ENCODE measurements around the gene RPL10A.

The RPL10A gene

GRCh38 chr6:35487658-35488516, 19.7 kb downstream of the RPL10A start:
- DNase-seq (ENCODE audit: low read depth), result no peak
- no peak overlapping the region for H3K4me3 ChIP-seq (ENCODE audit: low read depth, low read length)

GRCh38 chr6:35488517-35488862, 20.3 kb downstream of the RPL10A start:
- DNase-seq (ENCODE audit: low read depth), result no peak
- H3K4me3 ChIP-seq (ENCODE audit: low read depth, low read length), result no peak overlapping the region

- H3K4me3 ChIP-seq (ENCODE audit: low read depth, low read length), result no peak overlapping the region
These were observed 20.9 kb downstream of the RPL10A start for GRCh38 chr6:35489066-35489465.

GRCh38 chr6:35489995-35490791, 22.0 kb downstream of the RPL10A start:
- peak; percentile 40 for DNase-seq (ENCODE audit: low read depth)
- peak overlapping the region; percentile 24 for H3K4me3 ChIP-seq (ENCODE audit: low read depth, low read length)

More at GRCh38 chr6:35489066-35489465, 20.9 kb downstream of the RPL10A start:
- no peak for DNase-seq (ENCODE audit: low read depth)

GRCh38 chr6:35490821-35491557, 22.8 kb downstream of the RPL10A start:
- H3K4me3 ChIP-seq (ENCODE audit: low read depth, low read length), result peak overlapping the region; percentile 24
- DNase-seq (ENCODE audit: low read depth), result no peak

GRCh38 chr6:35491558-35492257, 23.5 kb downstream of the RPL10A start:
- DNase-seq (ENCODE audit: low read depth), result no peak
- no peak overlapping the region for H3K4me3 ChIP-seq (ENCODE audit: low read depth, low read length)

GRCh38 chr6:35492258-35492973, 24.2 kb downstream of the RPL10A start:
- DNase-seq (ENCODE audit: low read depth), result no peak
- no peak overlapping the region for H3K4me3 ChIP-seq (ENCODE audit: low read depth, low read length)

GRCh38 chr6:35492974-35493284, 24.7 kb downstream of the RPL10A start:
- DNase-seq (ENCODE audit: low read depth), result no peak
- H3K4me3 ChIP-seq (ENCODE audit: low read depth, low read length), result no peak overlapping the region

GRCh38 chr6:35493307-35493983, 25.2 kb downstream of the RPL10A start:
- H3K4me3 ChIP-seq (ENCODE audit: low read depth, low read length), result no peak overlapping the region
- no peak for DNase-seq (ENCODE audit: low read depth)

GRCh38 chr6:35494161-35494563, 26.0 kb downstream of the RPL10A start:
- peak overlapping the region; percentile 13 for H3K4me3 ChIP-seq (ENCODE audit: low read depth, low read length)

GRCh38 chr6:35495258-35496035, 27.2 kb downstream of the RPL10A start:
- peak overlapping the region; percentile 68 for H3K4me3 ChIP-seq (ENCODE audit: low read depth, low read length)
- no peak for DNase-seq (ENCODE audit: low read depth)

More at GRCh38 chr6:35494161-35494563, 26.0 kb downstream of the RPL10A start:
- no peak for DNase-seq (ENCODE audit: low read depth)

- H3K4me3 ChIP-seq (ENCODE audit: low read depth, low read length), result peak overlapping the region; percentile 68
- DNase-seq (ENCODE audit: low read depth), result no peak
These were observed 28.0 kb downstream of the RPL10A start for GRCh38 chr6:35496036-35496840.

GRCh38 chr6:35496841-35497570, 28.8 kb downstream of the RPL10A start, which contains the start of gene TEAD3:
Gene TEAD3, minus strand, starts transcription at chr6:35497079.
- no peak for DNase-seq (ENCODE audit: low read depth)
- peak within 1 kb of the TSS; percentile 68 for H3K4me3 ChIP-seq (ENCODE audit: low read depth, low read length)

GRCh38 chr6:35497571-35498421, 29.6 kb downstream of the RPL10A start:
- DNase-seq (ENCODE audit: low read depth), result peak; percentile 33

GRCh38 chr6:35498422-35499067, 30.3 kb downstream of the RPL10A start:
- H3K4me3 ChIP-seq (ENCODE audit: low read depth, low read length), result peak overlapping the region; percentile 68
- DNase-seq (ENCODE audit: low read depth), result no peak

More at GRCh38 chr6:35497571-35498421, 29.6 kb downstream of the RPL10A start:
- H3K4me3 ChIP-seq (ENCODE audit: low read depth, low read length), result peak overlapping the region; percentile 68

Data from skeletal muscle cell (primary cell).